Right lung (tissue), 5 donors: ENCODE results near the gene CIDEA. TPM values are rescaled to one million over a fixed set of nuclear protein-coding genes. Genes with fewer than 3 reads are reported as not detected.
"Not testable (repeated sequence)": the region's sequence is repeated elsewhere in the genome, so short reads cannot be mapped to it uniquely, and the experiment has no call there.

Experiments
- DNase-seq, 2 donors: peaks; one replicate each; pipeline ENCODE4 v3.0.0-alpha.2; 2013
- polyA plus RNA-seq, 5 donors: library from polyadenylated mRNA; unstranded; fragments of 120-200 nt; gene quantifications; one replicate each; pipeline versions ENCODE4 v1.2.1 to v1.2.3, GENCODE V29; 2013; ENCODE audit warnings: inconsistent platforms in 1 of 5, low replicate concordance in 1 of 5; ENCODE audit not compliant: insufficient read length in 5 of 5, insufficient read depth in 1 of 5

CIDEA gene
- polyA plus RNA-seq, 5 donors, result 0.37 to 2.4 (median 1.4) TPM

DNA sequence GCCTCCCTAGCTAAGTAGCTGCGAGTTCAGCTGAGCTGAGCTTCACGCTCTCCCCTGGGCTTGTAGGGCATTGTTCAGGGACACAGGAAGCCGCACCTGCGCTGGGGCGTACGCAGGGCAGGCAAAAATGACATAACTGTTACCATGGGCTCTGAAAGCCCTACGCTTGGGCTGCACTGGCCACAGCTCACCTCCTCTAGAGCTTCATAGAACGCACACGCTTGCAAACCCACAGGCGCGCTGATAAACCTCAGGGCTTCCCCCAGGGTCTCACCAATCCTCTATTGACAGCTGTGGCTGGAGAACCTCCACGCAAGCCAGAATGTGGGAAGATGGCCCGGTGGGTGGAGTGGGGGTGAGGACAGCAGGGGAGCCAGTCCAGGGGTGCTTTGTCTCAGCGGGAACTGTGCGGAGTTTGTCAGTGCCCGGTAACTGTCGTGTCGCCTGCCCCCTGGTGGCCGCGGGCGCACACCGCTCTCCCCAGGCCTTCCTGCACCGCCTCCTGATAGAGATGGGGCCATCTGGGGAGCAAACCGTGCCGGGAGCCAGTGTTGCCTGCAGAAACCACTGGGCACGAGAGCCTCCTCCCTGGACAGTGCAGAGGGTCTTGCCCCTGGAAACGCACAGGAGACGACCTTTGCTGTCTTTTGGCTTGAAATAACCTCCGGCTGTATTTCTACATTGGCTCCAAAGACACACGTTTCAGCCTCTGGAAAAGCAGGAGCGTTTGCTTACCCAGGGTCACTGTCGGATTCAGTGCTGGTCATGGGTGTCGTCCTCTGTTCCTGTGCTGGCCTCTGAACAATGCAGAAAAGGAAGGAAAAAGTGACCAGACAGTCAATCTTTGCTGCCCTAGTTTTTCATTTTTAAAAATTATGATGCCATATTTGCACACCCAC lies 17.0 kb upstream of the CIDEA start:
- peak; percentile 40 to 55 for DNase-seq

DNA sequence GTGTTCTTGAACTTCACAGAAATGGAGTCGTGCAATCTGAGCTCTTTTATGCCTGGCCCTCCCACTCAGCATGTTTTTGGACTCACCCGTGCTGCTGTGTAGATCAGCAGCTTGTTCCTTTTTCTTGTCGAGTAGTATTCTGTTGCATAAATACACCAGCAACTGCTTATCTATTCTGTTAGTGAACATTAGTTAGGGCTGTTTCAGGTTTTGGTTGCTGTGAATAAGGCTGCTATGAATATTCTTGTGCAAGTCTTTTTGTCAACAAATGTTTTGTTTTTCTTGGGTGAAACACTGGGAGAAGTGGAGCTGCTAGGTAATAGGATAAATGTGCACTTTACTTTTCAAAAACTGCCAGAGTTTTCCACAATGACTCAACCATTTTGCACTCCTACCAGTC lies 15.3 kb upstream of the CIDEA start:
- DNase-seq, result no peak

DNA sequence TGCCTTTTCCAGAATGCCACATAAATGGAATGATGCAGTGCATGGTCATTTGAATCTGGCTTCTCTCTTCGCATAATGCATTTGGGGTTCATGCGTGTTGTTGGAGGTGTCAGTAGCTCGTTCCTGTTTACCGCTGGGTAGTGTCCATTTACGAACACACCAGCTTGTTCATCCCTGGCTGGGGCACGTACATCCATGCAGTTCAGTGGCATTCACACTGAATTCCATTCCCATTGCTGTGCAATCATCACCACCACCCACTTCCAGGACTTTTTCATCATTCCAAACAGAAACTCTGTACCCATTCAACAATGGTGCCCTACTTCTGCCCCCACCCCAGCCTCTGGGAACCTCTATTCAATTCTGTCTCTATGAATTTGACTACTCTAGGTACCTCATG lies 14.7 kb upstream of the CIDEA start:
- DNase-seq, result no peak

DNA sequence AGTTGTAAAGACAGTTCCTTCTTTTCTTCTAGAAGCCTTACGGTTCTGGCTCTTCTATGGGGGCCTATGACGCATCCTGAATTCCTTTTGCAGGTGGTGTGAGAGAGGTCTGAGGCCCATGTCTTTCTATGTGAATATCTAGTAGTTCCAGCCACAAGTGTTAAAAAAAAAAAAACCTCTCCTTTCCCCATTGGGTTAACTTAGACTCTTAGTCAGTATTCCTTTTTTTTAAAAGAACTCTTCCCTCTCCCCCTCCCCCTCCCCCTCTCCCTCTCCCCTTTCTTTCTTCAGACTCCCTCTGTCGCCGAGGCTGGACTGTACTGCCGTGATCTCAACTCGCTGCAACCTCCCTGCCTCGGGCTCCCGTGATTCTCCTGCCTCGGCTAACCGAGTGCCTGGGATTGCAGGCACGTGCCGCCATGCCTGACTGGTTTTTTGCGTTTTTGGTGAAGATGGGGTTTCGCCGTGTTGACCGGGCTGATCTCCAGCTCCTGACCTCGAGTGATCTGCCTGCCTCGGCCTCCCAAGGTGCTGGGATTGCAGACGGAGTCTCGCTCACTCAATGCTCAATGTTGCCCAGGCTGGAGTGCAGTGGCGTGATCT lies 11.4 kb upstream of the CIDEA start:
- DNase-seq, result no peak

DNA sequence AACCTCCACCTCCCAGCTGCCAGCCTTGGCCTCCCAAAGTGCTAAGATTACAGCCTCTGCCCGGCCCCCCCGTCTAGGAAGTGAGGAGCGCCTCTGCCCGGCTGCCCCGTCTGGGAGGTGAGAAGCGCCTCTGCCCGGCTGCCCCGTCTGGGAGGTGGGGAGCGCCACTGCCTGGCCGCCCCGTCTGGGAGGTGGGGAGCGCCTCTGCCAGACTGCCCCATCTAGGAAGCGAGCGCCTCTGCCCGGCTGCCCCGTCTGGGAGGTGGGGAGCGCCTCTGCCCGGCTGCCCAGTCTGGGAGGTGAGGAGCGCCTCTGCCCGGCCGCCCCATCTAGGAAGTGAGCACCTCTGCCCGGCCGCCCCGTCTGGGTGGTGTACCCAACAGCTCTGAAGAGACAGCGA lies 10.9 kb upstream of the CIDEA start:
- DNase-seq, result not testable (repeated sequence)

DNA sequence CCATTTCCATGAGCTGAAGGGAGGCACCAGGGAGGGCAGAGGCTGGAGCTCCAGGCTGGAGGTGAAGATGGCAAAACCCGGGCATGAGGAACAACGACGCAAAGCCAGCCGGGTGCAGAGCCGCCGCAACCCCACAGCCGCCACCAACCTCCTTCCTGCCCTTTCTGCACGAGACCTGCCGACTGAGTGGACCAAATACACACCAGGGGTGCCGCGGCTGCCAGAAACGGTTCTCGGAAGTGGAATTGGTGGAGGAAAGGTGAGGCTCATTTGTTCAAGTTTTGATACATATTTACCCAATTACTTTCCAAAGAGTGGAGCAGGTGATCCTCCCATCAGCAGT lies 8.4 kb upstream of the CIDEA start:
- no peak for DNase-seq

DNA sequence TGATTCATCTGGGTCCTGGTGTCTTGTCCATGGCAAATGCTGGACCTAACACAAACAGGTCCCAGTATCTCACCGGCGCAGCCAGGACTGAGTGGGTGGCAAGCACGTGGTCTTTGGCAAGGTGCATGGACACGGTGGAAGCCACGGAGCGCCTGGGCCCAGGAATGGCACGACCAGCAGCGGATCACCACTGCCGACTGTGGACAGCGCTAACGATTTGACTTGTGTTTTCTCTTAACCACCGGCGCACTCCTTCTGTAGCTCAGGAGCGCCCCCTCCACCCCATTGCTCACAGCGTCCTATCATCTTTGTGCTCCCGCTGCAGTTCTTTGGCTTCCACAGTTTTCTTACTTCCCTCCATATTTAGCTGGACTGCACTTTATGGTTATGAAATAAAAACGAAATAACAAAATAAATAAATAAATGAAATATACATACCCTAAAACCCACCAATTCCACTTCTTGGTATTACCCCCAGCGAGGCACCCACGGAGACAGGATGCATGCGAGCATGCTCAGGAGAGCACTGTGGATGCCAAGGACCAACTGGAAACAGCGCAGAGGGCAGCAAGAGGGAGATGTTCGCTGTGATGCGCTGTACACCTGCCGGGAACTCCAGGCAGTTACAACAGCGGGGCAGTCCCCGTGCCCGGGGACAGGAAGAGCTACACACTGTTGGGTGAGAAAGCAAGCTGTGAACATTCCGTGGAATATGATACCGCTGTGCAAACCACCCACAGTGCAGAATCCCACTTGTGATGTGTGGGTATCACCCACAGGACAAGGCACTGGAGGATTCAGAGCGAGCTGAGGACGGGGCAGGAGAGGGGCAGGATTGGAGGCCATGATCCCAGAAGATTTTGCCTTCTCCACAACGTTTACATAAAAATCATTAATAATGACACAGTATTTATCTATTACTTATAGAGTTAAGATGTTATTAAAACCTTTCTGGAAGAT lies 7.0 kb upstream of the CIDEA start:
- DNase-seq, result no peak

DNA sequence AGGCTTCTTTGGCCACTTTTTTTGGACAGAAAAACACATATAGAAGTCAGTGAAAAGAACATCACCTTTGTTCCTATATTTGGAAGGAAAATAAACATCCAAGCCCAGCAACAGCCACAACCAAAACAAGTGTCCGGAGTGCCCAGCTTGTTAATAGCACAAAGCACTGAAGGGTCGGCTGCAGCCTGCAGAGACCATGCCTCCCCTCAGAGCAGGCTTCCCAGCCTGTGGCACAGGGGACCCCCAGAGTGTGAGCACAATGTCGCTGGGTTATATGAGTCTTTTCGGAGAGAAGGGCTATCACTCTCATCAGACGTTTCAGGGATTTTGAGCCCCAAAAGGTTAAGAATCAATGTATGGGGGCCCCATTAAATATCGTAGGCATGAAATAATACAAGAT lies 6.2 kb upstream of the CIDEA start:
- DNase-seq, result no peak

DNA sequence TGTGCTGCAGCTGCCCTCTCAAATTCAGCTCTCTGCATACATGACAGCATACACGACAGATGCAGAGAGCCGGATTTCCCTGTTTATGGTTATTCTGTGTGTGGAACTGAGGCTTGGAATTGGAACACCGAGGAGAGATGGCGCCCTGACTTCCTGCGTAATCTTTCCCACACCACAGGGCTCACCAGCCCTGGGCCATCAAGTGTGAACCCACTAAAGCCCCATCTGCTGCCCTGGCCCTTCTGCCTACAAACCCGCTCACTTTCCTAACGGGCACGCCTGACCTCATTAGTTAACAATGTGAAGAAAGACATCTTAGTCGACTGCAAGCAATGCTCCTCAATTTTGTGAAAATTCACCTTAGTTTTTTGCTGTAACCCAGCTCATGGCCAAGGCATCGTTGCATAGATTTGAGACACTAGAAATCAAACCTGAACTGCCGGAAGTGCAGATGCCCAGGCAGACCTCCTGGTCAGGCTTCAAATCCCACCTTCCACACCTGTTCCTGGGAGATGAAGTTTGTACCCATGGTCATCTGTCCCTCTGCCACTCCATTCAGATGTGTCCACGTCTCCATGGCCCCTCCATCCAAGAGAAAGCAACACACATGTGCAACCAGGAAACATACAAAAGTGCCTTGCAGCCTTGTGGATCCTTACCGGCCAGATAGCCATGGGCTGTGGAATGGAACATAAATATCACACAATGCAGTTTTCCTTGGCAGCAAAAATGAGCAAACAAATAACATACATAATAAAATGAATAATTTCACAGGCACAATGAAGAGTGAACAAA lies 5.0 kb upstream of the CIDEA start:
- DNase-seq, result no peak

DNA sequence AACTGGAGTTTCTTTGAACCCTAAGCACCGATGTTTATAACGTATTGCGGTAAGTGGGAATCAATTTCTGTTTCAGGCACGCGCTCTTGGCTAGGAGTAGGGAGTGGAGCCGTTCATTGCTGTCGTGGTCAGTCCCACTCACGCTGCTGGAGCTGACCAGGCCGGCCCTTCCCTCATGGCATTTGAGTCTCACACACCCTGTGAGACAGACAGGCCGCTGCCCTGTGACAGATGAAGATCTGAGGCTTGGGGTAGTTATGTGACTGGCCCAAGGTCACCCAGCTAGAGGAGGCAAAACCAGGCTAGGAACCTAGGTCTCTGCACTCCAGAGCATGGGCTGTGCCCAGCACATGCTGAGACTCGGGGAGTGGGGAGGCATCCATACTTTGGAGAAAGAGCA lies 2.9 kb upstream of the CIDEA start:
- no peak for DNase-seq

DNA sequence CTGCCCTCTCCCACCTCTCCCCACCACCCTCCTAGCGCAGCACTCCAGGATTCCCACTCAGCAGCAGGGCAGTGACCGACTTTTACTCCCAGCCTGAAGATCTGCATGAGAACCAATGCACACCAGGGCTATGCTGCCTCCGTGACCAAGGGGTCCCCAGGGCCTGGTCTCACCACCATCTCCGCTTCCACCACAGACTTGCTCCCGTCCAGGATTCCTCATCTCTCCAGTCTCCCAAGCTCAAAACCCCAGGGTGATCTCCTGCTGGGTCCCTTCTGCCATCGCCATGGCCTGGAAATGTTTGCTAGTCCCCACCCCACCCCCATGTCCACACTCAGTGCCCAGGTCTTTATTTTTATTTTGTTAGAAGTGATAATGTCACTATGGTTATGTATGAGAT lies 2.1 kb upstream of the CIDEA start:
- no peak for DNase-seq

DNA sequence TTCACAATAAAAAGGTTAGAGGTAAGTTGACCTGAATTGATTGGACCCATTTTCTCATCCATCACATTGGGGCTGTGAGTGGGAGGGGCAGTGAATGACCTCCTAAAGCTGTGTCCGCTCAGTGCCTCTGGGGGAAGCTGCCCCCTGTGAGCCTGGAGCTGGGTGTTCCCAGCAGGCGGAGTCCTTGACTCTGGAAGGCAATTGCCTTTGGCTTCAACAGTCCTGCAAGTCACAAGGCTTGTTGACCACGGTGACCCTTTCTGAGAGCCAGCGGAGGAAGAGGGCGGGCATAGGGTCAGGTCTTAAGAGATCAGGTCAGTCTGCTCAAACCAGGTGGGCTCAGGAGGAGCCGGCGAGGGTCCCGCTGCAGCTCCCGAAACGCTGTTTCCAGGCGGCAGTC lies 1.1 kb upstream of the CIDEA start:
- DNase-seq, result no peak

DNA sequence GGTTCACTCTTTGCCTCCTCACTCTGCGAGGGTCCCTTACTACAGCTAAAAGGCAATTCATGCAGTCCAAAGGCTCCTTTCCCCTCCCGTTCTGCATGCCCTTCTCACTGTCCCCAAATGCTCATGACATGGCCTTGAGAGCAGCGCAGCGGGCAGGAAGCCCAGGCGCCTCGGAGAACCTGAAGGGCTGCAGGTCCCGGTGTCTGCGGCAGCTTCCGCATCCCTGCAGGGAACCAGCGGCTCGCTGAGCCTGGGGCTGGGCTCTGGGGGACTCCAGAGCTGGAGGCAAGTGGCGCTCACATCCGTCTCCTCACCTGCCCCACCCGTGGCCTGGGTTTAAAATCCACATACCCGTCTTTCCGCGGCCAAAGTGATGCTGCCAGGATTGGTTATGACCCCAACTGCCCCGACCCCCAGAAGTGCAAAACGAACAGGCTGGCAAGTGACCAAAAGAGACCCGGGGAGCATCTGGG lies 462 bp upstream of the CIDEA start:
- peak in 1 of 2 donors; percentile 15 for DNase-seq

DNA sequence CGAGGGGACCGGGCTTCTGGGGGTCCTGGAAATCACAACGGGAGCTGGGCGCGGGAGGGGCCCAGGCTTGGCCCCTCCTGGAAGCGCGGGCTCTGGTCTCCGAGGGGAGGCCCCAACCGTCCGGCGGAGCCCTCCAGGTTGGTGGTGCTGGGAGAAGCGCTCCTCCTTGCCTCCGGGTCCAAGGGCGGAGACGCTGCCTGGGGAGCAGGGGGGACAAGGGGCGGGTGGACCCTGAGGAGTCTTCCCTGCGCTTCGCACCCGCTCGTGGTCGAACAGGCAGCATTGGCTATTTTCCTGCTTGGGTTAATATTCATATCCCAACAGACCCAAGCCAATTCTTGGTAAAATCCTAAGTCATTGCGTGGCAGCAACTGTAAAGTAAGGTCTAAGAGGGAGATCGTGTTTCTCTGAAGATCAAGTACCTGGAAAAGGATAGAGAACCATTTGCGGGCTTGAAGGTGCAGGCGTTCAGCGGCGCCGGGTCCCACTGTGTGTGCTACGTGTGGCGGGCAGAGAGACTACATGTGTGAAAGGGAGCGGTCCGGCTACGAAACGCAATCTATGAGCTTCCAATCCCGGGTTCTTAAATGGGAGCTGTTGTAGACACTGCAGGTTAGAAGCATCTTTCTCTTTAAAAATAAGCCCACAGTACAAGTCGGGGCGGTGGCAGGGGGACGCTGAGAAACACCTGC lies 805 bp downstream of the CIDEA start:
- DNase-seq, result no peak

DNA sequence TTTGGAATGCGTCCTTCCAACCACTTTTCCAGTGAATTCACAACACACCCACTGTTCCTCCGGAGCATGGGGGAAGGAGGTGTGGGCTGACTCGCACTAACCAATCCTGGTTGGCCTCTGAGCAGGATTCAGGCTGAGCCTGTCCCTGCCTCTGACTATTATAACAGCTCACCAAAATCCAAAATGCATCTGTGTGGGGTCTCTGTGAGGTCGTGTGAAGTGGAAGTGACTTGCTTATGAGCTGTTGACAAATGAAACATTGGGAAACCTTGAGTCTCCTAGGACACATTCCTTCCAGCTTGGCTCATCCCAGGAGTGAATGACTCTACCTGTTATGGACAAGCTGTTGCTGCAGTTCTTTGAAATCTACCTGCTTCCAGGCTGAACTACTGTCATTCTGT lies 1.5 kb downstream of the CIDEA start:
- DNase-seq, result no peak

DNA sequence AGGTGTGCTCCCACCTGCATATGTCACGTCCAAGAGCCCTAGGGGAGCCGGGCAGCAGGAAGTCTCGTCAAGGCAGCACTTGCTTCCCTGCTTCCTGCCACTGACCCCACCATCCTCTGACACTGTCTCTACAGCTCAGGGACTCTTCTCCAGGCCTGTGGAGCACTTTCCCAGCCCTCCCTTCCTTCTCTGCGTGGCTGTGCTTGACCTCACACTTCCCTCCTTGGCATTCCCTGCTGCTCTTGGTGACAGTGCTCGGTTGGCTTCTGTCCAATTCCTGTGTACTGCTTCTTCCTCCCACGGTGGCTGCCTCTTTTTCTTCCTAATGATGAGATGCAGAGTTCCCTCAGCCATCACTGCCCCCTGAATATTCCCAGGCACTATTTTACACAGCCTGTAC lies 2.8 kb downstream of the CIDEA start:
- no peak for DNase-seq

DNA sequence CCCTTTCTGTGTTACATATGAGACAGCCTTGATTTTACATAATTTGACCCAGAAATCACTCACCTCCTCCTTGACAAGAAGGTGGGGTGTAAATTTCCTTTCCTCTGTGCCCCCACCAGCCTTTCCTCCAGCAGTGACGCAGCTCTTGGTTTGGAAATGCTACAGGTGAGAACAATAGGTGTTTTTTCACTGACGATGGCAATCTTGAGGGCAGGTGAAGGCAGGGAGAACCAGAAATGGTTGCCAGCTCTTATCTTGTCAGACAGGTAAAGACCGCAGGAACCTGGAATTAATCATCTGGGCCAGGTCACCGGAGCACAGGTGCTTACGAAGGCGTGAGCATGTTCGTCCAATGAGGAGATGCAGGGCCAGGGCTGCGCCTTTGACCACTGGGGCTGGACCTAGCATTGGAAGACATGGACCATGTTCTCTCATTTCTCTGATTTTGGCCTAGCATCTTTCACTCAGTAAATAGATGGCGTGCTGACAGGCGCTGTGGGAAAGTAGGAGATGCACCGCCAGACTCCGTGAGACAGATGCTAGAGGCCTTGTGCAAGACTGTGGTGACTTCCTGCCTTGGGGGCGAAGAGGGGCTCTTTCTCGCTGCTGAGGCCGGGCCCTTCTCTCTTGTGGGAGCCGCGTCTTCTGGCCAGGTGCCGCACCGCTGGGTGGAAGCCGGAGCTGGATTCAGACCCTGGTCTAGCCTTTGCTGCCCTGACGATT lies 4.0 kb downstream of the CIDEA start:
- DNase-seq, result no peak

DNA sequence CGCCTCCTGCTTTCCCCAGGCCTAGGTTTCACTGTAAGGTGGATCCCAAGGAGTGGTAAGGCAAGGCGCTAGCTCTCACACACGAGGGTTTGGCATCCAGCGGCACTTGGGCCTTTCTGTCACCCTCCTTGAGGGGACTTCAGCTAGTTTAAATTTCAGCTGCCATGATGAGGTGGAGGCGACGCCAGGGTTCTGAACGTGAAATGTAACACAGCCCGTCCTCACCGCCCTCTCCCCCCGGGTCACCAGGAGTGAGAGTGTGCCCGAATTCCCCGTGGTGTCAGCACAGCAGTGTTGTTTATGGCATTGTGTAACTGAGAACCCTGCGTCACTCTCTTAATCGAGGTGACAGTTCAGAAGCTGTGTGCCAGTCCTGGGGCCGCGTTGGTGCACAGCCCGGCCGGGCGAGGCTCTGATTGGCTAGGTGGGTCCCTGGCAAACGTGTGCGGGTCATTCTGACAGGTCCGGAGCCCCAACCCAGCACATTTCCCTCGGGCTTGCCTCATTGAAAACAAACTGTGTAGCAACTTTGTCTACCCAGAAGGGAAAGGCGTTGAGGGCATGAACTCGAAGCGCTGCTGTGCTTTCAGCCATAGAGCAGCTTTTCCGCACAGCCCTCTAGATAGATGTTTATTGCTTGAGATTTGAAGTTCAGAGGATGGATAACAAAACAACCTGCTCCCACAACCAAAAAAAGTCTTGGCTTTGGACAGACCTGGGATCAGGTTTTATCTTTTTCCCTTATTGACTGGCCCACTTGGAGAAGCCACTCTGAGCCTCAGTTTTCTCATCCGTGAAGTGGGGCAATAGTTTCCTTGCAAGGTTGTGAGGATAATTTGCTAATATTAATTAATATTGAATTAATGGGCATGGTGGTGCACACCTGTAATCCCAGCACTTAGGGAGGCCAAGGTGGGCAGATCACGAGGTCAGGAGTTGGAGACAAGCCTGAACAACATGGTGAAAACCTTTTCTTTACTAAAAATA lies 4.9 kb downstream of the CIDEA start:
- DNase-seq, result no peak

DNA sequence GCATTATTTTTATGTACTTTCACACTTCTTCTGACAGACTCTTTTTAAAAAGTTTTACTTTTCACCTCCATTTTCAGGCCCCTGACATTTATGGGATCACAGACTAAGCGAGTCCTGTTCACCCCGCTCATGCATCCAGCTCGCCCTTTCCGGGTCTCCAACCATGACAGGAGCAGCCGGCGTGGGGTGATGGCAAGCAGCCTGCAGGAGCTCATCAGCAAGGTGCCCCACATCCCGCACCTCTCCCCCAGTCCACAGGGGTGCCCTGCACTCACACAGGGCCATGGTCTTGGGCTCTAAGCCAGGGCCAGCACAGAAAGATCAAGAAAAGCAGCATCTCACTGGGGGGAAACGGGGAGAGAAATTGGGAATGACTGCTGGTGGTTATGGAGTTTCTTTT lies 8.6 kb downstream of the CIDEA start:
- DNase-seq, result no peak
